ENCODE results near the gene GLE1. TPM values are rescaled to one million over a fixed set of nuclear protein-coding genes. Genes with fewer than 3 reads are reported as not detected.
A peak's percentile ranks its signal among the peaks of the same experiment; 100 is the strongest.

Gene GLE1
- total RNA-seq, 4 donors from 2014 or later = 3.3 to 25.5 (median 16.4) TPM

DNA sequence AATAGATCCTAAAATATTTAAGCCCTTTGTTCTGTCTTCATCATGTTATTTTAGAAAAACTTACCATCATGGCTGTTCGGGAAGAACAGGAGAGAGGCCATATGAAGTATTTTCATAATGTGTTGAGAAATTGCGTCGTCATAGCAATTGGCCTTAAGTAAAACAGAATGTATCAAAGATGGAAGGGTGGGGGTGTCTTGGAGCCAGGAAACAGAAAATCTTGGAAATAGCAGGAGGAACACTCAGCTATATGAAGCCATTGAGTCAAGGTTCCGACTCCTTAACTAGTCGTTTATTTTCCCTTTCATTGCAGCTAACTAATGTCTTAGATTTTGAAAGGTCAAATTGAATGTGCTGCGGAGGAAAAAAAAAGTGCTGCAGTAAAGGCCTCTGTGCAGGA lies 49.2 kb downstream of the GLE1 start:
- Histone ChIP-seq H3K9me3 (no peaks in the 10 kb centered on the region), H3K27ac (peak overlapping the region; percentile 96 to 99), H3K36me3 (no peaks in the 10 kb centered on the region), H3K4me1 (peaks cover 0 to 9% of the 10 kb centered on the region in 2 donors), H3K27me3 (no peaks in the 10 kb centered on the region), H3K4me3 (peak overlapping the region; percentile 71 to 81)
- intact Hi-C loops (cut with DNase I; ENCODE audit: low total_unique reads) = no loop called here
- TF ChIP-seq POLR2A (IDR thresholded peaks at IDR 0.05) = no peak
- TF ChIP-seq, protein P1, sequence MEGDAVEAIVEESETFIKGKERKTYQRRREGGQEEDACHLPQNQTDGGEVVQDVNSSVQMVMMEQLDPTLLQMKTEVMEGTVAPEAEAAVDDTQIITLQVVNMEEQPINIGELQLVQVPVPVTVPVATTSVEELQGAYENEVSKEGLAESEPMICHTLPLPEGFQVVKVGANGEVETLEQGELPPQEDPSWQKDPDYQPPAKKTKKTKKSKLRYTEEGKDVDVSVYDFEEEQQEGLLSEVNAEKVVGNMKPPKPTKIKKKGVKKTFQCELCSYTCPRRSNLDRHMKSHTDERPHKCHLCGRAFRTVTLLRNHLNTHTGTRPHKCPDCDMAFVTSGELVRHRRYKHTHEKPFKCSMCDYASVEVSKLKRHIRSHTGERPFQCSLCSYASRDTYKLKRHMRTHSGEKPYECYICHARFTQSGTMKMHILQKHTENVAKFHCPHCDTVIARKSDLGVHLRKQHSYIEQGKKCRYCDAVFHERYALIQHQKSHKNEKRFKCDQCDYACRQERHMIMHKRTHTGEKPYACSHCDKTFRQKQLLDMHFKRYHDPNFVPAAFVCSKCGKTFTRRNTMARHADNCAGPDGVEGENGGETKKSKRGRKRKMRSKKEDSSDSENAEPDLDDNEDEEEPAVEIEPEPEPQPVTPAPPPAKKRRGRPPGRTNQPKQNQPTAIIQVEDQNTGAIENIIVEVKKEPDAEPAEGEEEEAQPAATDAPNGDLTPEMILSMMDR (IDR thresholded peaks at IDR 0.05) = no peak
- DNase-seq = no peak

DNA sequence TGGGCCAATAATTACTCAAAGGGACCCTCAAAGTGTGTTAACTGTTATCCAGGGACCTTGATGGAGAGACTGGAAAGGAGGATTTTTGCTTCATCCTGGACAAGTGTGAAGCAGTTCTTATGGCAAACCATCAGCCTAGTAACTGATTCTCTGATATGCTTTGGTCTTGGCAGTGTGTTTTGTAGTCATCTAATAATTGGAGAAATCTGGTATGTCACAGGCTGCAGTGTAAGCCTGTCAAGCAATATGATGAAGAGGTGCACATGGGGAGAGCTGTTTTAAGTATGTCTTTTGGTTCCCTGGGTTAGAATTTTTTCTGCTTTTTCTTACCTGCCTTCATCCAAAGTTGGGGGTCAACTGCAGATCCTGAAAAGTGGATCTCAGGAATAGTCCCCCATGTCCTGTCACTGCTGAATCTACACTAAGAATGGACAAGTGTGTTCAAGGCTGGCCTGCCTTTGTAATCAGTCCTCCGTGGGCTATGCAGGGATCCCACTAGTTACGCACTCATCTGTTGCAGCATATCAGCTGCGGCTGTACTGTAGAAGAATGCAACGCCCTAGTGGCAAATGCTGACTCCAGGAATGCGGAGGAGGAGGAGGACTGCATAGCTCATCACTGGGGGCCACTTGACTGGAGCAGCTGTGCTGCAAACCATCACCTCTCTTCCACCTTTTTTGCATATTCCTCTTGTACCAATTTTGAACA lies 49.8 kb downstream of the GLE1 start:
- H3K27ac ChIP-seq = peak overlapping the region; percentile 96 to 99
- H3K9me3 ChIP-seq = no peaks in the 10 kb centered on the region
- no peaks in the 10 kb centered on the region for H3K36me3 ChIP-seq
- H3K4me1 ChIP-seq = peaks cover 5 to 13% of the 10 kb centered on the region in 2 donors
- intact Hi-C loops (cut with DNase I; ENCODE audit: low total_unique reads) = no loop called here
- H3K4me3 ChIP-seq = peak overlapping the region; percentile 71 to 81
- no peaks in the 10 kb centered on the region for H3K27me3 ChIP-seq
- peak; percentile 72 to 76 for DNase-seq
- TF ChIP-seq, protein P1 (IDR thresholded peaks at IDR 0.05) = no peak
- peak in 1 of 2 donors; percentile 13 for TF ChIP-seq POLR2A (IDR thresholded peaks at IDR 0.05)

DNA sequence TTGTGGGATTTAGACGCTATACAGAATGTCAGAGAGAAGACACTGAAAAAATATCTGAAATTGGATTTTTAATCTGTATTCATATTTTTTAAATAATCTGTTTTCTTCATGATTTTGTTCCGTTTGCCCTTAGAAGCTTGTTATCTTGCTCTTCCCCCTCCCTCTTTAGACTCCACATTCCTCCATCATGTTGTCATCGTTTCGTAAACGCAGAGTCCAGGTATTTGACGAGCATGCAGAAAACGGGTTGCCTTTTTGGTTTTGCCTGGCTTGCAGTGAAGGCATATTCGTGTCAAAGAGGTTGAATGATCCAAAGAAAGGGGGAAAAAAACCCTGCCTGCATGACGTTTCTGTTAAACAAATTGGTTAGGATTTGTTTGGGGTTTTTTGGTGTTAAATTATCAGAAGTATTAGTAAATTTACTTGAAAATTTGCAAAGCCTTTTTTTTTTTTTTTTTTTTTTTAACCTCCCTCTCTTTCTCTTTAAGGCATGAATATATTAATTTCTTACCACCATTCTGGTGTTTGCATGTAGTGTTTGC lies 50.7 kb downstream of the GLE1 start:
- TF ChIP-seq POLR2A (IDR thresholded peaks at IDR 0.05) = no peak
- TF ChIP-seq, protein P1 (IDR thresholded peaks at IDR 0.05) = no peak
- Histone ChIP-seq H3K4me1 (peaks cover 10 to 18% of the 10 kb centered on the region in 2 donors), H3K36me3 (no peaks in the 10 kb centered on the region), H3K27ac (peak overlapping the region; percentile 96 to 99), H3K27me3 (no peaks in the 10 kb centered on the region), H3K4me3 (peak overlapping the region; percentile 71 to 81), H3K9me3 (no peaks in the 10 kb centered on the region)
- DNase-seq = peak in 1 of 2 donors; percentile 58
- intact Hi-C loops (cut with DNase I; ENCODE audit: low total_unique reads) = no loop called here

DNA sequence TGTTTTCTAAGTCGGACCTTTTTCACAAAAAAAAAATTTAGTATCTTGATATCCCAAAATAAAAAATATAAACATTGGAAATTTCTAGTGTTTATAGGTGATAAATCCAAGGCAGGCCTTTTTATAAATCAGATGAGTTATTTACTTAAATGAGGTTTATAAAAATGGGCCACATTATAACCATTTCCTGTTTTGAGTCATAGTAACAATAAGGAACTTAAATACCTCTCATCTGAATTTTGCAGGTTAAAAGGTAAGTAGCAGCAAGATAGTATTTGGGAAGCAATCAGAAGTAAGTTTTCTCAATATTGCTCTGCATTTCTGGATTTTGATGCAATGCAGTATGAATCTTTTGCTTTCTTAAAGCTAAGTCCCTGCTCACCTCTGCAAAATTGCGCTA lies 51.8 kb downstream of the GLE1 start:
- H3K4me1 ChIP-seq = peaks cover 10 to 18% of the 10 kb centered on the region in 2 donors
- H3K27ac ChIP-seq = peak overlapping the region; percentile 96 to 99
- TF ChIP-seq, protein P1 (IDR thresholded peaks at IDR 0.05) = no peak
- no peak for TF ChIP-seq POLR2A (IDR thresholded peaks at IDR 0.05)

DNA sequence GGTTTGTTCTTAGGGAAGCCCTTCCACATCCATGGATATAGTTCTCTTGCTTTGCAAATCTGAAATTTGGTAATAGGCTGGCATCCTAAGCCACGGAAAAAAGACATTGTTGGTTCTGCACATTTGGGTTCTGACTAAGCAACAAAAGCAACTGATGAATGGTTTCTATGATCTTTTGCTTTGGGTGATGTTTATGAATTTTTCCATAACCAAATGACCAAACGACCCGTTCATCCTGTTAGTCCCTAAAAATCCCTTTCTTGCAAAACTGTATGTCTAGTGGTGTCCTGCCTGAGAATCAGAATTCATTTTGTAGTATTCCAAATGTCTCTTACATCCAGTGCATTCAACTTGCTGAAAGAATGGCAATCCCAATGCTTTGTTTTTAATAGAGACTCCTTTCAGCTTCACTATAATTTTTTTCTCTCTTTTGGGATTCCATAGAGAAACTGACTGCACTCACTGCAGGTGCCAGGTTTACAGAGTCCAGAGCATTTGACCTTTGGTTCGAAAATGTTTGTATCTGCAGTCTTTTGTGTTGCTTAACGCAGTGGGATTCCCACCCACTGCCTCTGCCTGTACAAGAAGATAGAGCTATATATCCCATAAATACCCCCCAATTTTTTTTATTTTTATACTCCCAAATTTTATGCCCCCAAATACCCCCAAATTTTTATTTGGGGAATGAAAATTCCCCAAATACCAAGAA lies 52.6 kb downstream of the GLE1 start:
- H3K36me3 ChIP-seq = no peaks in the 10 kb centered on the region

More for the DNA sequence above, 51.8 kb downstream of the GLE1 start:
- Histone ChIP-seq H3K4me3 (no peak overlapping the region), H3K27me3 (no peaks in the 10 kb centered on the region), H3K9me3 (no peaks in the 10 kb centered on the region), H3K36me3 (no peaks in the 10 kb centered on the region)
- intact Hi-C loops (cut with DNase I; ENCODE audit: low total_unique reads) = no loop called here
- no peak for DNase-seq

More for the DNA sequence above, 52.6 kb downstream of the GLE1 start:
- Histone ChIP-seq H3K4me3 (no peak overlapping the region), H3K4me1 (peaks cover 10 to 14% of the 10 kb centered on the region in 2 donors), H3K27ac (peak overlapping the region; percentile 17 to 83), H3K27me3 (no peaks in the 10 kb centered on the region), H3K9me3 (no peaks in the 10 kb centered on the region)
- intact Hi-C loops (cut with DNase I; ENCODE audit: low total_unique reads) = no loop called here
- TF ChIP-seq, protein P1 (IDR thresholded peaks at IDR 0.05) = no peak
- TF ChIP-seq POLR2A (IDR thresholded peaks at IDR 0.05) = no peak
- DNase-seq = no peak
